Measurements from ENCODE around the gene AFF3. TPM values are rescaled to one million over a fixed set of nuclear protein-coding genes. Genes with fewer than 3 reads are reported as not detected.
"Not testable (repeated sequence)": the region's sequence is repeated elsewhere in the genome, so short reads cannot be mapped to it uniquely, and the experiment has no call there.

AFF3 gene
- total RNA-seq, 1 experiment from 2014 or later, result 3.0 TPM

DNA sequence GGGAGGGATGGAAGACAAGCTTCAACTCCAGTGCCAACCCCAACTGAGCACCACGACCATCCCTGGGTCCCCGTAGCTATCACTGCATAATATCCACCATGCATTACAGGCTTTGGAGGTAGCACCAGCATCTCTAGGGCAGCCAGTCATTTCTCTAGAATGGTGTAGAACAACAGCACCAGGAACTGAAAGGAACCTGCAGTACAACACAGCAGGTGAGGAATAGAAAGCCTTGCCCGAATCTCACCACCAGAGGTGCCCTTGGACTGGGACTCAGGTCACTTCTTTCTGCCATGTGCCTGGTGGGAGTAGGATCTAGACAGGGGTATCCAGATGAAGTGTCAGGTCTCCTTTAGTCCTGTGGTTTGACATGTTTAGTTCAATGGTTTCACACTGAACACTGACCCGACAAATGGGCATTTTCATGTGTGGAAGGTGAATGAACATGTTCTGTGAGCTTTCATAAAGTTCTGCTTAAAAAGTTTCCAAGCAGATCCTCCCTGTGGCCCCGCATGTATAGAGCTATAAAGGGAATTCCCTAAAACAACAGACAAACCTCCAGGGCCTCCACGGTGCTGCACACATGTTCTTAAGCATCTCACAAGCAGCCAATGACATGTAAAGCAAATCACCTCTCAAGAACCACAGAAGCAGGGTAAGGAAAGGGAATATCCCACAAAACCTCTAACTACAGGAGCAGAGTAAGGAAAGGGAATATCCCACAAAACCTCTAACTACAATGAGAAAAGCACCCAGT, 208.3 kb downstream of the AFF3 start:
- no peak for DNase-seq (ENCODE audit: low read depth)

DNA sequence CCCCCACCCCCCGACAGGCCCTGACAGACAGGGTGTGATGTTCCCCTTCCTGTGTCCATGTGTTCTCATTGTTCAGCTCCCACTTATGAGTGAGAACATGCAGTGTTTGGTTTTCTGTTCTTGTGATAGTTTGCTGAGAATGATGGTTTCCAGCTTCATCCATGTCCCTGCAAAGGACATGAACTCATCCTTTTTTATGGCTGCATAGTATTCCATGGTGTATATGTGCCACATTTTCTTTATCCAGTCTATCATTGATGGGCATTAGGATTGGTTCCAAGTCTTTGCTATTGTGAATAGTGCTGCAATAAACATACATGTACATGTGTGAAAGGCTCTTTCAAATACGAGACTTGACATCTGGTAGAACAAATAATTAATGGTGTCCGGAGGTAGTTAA, 208.9 kb downstream of the AFF3 start:
- DNase-seq (ENCODE audit: low read depth), result not testable (repeated sequence)

DNA sequence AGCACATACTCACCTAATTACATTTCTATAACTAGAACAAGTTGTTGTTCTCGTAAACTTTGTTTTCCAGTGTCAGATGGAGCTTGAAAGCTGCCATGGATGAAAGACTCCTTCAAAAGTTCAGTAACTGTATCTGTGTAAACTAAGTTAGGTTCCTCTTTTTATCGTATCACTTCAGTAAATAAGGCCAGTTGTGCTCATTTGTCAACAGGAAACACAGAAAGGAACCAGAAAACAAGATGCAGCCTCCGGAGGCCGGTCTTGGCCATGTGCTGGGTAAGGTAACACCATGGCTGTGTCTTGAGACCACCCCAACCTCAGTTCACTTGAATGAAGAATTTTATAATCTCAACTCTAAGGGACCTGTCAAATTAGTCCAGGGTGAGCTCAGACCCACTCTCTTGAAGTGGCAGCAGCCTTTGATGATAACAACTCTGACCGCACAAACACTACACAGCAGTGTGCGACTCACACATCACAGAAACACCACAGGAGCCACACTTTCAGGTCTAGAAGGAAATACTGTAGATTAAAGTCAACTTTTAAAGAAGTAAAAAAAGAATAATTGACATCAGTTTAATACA, 213.8 kb downstream of the AFF3 start:
- no peak for DNase-seq (ENCODE audit: low read depth)

DNA sequence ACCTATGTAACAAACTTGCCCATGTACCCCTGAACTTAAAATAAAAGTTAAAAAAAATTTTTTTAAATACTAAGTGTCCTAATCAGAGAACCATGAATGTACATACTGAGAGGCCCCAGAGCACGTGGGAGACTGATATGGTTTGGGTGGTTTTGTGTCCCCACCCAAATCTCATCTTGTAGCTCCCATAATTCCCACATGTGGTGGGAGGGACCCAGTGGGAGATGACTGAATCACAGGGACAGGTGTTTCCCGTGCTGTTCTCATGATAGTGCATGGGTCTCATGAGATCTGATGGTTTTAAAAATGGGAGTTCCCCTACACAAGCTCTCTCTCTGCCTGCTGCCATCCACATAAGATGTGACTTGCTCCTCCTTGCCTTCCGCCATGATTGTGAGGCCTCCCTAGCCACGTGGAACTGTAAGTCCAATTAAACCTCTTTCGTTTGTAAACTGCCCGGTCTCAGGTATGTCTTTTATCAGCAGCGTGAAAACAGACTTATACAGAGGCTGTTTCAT, 214.6 kb downstream of the AFF3 start:
- DNase-seq (ENCODE audit: low read depth), result not testable (repeated sequence)

DNA sequence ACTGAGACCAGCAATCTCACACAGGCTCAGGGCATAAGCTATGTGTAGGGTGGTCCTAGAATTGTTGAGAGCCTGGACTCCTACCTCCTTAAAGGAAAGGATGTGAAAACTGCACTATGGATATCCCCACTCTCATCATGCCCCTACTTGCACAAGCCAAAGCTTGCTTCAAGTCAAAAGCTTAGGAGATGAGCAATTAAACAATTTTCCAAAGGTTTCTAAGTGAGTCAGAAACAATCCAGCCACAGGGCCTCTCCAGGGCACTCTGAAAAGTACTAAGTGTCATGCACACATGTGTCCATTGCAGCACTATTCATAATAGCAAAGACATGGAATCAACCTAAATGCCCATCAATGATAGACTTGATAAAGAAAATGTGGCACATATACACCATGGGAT, 215.4 kb downstream of the AFF3 start:
- peak; percentile 19 for DNase-seq (ENCODE audit: low read depth)

DNA sequence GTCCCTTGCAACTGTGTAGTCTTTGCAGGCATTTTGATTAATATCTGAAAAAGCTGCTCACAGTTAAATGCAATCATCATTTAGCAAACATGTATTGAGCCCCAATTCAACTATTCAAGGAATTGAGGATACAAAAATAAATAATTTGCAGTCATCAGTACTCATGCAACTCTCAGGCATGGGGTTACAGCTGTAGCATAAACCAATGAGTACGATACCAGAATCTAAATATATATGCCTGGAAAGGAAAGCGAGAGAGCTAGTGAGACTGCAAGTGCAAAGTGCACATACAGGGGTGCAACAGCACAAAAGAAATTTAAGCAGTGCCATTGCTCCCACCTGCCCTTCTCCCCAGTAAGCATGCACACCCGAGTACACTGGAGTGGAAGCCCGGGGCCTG, 216.4 kb downstream of the AFF3 start:
- DNase-seq (ENCODE audit: low read depth), result no peak

DNA sequence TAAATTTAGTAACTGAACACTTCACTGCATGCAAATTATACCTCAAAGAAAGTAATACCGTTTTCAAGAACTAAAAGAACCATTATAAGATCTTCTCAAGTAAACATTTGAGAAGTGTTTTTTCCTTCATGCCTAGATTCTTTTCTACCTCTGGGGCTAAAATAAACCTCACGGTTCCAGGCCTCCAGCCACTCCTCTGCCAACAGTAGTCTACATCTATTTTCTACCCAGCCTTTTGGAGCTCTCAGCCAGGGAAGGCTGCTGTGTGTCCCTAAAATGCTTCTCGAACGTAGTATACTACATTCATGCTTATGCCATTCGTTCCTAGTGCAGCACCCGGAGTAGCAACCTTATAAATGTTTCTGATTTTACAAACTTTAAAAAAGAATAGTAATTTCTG, 219.7 kb downstream of the AFF3 start:
- no peak for DNase-seq (ENCODE audit: low read depth)

DNA sequence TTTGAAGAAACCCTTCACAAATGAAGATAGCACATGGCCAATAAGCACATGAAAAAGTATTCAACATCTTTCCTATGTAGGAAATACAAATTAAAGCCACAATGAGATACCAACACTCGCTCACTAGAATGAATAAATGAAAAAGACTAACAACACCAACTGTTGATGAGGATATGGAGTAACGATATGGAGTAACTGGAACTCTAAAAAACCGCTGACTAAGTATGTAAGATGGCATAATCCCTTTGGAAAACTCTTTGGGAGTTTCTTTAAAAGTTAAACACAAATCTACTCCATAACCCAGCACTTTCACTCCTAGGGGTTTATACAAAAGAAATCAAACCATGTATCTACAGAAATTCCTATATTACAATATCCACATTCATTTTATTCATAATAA, 220.5 kb downstream of the AFF3 start:
- no peak for DNase-seq (ENCODE audit: low read depth)

DNA sequence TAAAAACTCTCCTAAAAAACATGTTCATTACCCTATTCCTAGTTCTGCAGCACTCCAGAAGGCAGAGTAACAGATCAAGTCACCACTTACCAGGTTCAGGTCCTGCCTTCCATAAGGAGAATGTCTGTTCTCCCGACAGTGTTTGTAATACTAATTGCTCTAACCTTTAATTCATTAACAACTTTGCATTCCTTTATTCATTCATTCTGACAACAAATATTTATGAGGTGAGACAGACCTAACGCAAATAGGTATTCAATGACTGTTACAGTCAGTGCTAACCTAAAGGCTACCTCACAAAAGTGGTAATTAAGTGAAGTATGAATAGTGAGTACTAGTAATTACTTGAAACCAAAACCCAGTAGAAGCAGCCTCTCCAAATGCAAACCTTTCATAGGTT, 224.0 kb downstream of the AFF3 start:
- DNase-seq (ENCODE audit: low read depth), result no peak

DNA sequence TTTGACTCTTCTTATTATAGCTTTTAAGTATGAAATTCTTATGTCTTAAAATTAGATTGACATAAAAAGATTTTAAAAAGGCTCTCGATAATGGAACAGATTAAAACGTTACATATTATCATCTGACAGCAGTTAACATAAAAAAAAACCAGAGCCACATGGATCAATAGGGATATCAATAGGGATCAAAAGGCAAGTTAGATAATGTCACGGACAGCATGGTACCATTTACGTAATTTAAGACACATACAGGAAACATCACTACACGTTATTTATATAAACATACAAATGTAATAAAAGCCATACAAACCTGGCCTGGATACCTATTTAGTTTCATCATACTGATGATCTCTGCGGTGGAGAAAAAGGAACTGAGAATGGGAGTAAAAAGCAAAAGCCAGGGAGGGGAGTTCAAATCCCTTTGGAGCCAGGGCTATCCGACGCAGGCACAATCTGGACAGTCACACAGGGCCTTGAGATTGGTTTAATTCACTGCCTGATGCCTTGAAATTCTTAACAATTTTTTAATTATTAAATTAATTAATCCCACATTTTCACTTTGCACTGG, 227.2 kb downstream of the AFF3 start:
- DNase-seq (ENCODE audit: low read depth), result no peak

DNA sequence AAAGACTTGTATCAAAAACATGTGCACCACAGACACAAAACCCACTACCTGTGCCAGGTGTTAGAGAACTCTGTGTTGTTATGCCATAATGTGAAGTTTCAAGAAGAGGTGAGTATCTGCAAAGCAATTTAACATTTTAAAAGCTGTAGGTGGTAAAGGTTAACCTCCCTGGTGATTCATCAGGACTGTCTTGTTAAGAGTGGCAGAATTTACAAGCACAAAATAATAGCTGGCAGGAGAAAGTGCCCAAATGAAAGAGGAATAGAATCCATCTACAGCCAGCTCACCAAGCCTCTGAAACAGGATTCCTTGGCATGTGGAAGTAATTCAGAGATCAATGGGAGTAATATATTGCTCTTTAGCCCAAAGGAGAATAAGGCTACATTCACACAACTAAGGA, 230.7 kb downstream of the AFF3 start:
- DNase-seq (ENCODE audit: low read depth), result peak; percentile 60

DNA sequence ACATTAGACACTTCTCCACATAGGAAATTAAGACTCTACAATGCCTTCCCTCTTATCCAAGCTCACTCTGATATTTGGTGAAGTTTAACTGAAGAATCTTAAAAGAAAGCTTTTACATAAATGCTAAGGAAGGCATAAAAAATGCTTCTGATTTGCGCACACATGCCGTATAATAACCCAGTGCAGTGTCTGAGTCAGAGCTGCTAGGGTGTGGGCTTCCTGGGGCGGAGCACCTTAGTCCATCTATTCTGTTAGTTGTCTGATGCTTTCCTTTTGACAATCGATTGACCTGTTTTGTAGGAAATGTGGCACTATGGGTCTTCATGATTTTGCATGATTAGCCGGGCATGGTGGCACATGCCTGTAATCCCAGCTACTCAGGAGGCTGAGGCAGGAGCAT, 231.5 kb downstream of the AFF3 start:
- no peak for DNase-seq (ENCODE audit: low read depth)

DNA sequence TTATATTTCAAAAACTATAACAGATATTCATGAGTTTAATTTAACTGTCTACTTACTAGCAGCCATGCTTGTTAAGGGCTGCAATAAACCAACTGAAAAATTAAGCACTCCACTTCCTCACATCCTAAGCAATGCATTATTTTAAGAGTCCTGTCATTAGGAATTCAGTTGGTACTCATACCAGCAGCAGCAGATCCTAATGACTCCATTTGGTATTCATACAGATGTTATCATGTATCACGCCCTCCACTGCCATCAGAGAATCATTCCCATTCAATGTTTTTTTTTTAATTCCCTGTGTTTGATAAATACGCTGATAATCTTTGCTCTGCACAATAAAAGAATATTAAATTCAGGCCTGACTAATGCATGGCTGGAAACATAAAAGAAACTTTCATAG, 236.8 kb downstream of the AFF3 start:
- no peak for DNase-seq (ENCODE audit: low read depth)

DNA sequence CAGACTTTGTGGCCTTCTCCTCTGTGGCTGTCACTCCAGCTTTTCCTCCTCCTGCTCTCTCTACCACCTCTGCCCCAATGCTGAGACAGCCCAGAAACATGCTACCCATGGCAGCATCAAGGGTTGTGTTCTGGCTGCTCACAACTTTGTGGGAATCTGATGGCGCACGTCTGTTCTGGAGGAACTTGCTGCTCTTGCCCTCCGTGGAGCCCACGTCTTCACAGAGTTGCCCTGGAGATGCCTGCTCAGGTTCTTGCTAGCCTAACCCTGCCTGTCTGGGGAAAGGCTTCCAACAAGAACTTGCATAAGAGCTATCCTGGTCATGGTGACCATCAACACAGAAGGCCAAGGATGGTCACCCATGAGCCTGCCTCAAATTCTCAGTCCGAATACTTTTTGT, 237.4 kb downstream of the AFF3 start:
- no peak for DNase-seq (ENCODE audit: low read depth)

DNA sequence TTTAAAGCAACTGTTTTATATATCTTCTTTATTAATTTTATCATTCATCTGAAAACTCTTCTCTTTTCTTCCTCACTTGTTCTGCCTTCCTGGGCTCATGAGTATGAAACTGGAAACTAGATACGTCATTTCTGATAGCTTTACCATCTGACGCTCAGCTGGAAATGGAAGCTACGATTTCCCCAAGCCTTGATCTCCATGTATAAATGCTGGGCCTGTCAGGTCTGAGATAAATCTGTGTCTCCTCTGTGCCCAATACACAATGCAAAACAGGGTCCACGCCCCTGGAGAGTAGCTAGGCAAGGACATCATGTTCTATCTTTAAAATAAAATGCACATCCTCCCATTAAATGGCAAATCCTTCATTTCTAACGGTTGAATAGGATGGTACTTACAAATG, 238.4 kb downstream of the AFF3 start:
- no peak for DNase-seq (ENCODE audit: low read depth)

DNA sequence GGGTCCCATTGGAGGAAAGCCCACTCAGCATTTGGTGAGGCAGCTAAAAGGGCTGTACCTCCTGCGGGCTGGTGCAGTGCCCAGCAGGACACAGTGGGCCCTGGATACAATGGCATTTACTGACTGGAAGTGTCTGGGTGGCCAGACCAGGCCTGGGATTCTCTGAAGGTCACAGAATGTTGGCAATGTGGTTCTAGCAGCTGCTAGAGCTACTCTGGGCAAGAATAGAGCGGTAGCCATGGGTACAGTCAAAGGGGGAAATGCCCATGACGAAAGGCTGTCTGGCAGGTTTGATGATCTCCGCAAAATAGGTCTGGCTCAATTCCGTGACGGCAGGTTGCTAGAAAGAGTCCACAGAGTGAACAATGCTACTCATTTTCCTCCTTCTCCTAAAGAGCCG, 241.8 kb downstream of the AFF3 start:
- DNase-seq (ENCODE audit: low read depth), result no peak

DNA sequence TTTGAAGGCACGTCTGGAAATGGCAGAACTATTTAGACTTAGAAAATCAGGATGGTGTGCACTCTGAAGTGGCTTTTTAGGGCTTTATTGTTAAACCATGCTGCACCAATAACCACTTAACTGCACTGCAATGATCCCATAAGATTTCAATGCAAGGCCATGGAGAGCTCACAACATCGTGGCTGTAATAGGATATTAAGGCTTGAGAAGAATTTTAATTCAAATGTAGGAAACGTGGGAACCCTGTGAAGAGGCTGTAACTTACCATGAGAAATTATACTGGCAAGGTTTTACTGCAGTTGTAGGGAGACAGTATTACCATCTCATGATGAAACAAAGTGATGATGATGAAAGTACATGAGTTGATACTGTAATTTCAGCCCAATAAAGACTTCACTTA, 242.5 kb downstream of the AFF3 start:
- no peak for DNase-seq (ENCODE audit: low read depth)

DNA sequence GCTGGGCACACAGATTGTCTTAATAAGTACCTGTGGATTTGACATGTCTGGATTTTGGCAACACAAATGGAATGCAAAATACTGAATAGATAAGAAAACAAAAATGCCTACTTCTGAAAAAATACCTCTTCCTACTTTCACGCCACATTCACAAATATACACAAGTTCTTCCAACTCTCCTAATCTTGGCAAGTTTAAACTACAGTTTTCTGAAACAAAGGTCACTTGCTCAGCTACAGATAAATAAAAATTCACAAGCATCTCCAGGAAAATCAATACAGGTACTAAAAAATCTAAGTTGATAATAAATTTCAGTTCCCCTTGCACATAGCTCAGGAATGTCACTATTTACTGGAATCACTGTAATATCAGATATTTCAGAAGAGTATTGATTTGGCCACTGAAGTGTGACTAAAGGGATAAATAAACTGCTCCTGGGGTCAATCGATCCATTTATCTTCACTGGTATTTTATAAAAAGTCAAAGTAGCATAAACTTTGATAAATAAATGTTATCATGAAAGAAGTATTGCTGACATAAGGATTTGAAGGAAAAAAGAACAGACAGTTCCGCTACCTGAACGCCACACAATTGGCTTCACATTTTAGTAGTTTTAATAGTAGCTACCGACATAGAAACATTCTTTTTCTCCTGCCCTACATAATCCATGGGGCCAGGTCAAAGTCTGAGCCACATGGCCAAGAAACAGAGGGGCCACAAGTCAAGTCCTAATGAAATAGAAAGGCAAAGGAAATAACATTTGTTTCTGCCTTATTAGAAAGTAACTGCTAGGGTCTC, 243.1 kb downstream of the AFF3 start:
- no peak for DNase-seq (ENCODE audit: low read depth)

DNA sequence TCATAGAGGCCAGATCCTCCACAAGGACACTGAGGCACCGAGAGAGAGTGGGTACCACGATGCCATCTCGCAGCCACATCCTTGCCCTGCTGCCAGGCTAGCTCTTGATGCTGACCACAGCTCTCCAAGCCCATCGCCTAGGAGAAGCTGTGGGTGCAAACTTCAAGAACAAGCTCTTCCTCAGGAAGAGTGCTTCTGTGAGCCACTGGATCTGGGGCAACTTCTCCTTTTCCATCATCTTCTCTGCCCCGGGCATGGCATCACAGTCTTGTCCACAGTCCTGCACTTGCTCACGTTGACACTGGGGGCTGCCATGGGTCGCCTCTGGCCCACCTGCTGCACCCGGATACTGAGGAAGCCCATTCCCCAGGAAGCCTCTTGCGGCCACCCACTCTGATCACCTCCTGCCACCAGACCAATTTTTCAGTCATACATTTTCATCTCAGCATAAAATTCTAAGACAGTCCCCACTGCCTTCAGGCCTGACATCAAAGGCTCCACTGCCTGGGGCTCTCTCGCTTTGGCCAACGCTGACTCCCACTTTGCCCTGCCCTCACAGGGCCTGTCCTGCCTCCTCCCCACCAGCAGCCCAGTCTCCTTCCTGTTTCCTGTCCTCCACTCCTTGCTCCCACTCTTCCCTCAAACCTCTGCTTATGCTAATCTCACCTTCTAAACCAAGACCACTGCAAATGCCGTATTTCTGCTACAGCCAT, 243.9 kb downstream of the AFF3 start:
- no peak for DNase-seq (ENCODE audit: low read depth)

DNA sequence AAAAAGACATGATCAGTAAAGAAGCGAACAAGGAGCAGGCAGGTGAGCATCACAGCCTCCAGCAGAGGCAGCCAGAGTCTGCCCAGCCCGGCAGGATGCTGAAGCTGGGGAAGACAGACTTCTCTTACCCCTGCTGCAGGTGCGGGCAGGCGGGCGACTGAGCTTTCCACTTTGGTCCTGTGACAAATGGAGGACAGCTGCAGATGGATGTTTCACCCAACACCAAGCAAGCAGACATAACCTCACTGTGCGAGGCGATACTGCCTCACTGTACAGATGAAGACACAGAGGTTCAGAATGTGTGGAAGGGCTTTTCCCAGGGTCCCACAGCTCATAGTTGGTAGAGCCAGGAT, 251.0 kb downstream of the AFF3 start:
- DNase-seq (ENCODE audit: low read depth), result no peak

DNA sequence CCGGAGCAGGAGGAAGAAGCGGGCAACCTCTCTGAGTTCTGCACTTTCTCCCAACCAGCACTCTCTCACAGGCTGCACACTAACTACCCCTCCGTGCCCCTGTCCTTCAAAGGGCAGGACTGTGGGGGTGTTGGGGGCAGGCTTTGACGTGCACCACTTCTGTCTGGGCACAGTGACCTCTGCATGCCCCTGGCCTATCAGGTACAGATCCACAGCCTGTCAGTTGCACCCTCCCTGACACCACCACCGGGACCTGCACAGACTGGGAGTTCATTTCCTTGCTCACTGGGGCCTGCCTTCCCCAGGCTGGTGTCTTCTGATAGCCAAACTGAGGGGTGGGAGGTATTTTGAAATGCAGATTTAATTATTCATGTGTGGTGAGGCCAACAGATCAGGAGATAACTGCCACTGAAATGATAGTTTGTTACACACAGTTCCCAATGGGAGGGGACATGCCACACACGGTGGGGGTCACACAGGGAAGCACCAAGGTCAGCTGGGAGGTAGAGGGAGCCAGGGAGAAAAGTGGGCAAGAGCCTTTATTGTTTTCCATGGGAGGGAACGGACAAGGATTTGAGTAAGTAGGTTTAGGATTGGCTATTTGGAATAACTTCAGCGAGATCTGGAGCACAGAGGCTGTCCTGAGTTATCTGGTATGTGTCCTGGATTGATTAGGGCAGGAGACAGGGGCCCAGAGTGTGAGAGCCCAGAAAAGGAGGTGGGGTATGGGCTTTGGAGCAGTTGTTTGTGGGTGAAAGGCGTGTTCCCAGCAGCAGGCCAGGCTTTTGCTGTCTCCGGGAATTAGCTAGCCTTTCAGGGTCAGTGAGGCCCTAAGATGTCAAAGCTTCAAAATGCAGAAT, 251.6 kb downstream of the AFF3 start:
- no peak for DNase-seq (ENCODE audit: low read depth)
